GM13977 (cell line): Measurements from ENCODE around the gene EIF4G3.
"Not testable (repeated sequence)": the region's sequence is repeated elsewhere in the genome, so short reads cannot be mapped to it uniquely, and the experiment has no call there.

Experiments used
- DNase-seq: peaks from one replicate; pipeline ENCODE4 v3.0.0; 2012; ENCODE audit warnings: low spot score
- CTCF ChIP-seq: IDR thresholded peaks from 2 replicates; pipeline ENCODE4 v1.5.1; 2012; ENCODE audit warnings: mild to moderate bottlenecking, control low read depth; ENCODE audit not compliant: insufficient read depth; ENCODE audit errors: extremely low read depth, missing control alignments
- in situ Hi-C: fragments of 300-500 bp; cut with MboI; formaldehyde crosslinking; loops from one replicate; pipeline ENCODE4 v1.12.0; 2022; ENCODE audit warnings: low sequenced_read_pairs, low pct_unique_long_range_greater_than_20kb, mixed read lengths, inconsistent platforms; ENCODE audit not compliant: unreplicated experiment

The EIF4G3 gene

GRCh38 chr1:20868263-20868662 lies 308.4 kb downstream of the EIF4G3 start:
- TF ChIP-seq CTCF = no peak
- no peak for DNase-seq
- in situ Hi-C loops = no loop called here

GRCh38 chr1:20867847-20868246 lies 308.9 kb downstream of the EIF4G3 start:
- no peak for TF ChIP-seq CTCF
- in situ Hi-C loops = no loop called here
- DNase-seq = no peak

GRCh38 chr1:20867062-20867461 lies 309.6 kb downstream of the EIF4G3 start:
- TF ChIP-seq CTCF = no peak
- DNase-seq = no peak
- in situ Hi-C loops = no loop called here

GRCh38 chr1:20865001-20865400 lies 311.7 kb downstream of the EIF4G3 start:
- TF ChIP-seq CTCF = no peak
- no peak for DNase-seq
- in situ Hi-C loops = no loop called here

GRCh38 chr1:20854529-20854928 lies 322.2 kb downstream of the EIF4G3 start:
- no peak for DNase-seq
- TF ChIP-seq CTCF = no peak
- in situ Hi-C loops = no loop called here

- in situ Hi-C loops = not testable (repeated sequence)
Measured at GRCh38 chr1:20851791-20852190, 324.9 kb downstream of the EIF4G3 start.

GRCh38 chr1:20850021-20850420 lies 326.7 kb downstream of the EIF4G3 start:
- in situ Hi-C loops = no loop called here
- no peak for DNase-seq
- TF ChIP-seq CTCF = no peak

More at GRCh38 chr1:20851791-20852190, 324.9 kb downstream of the EIF4G3 start:
- not testable (repeated sequence) for DNase-seq
